HG02623 (cell line): ENCODE results near the gene PLEK2.
"Not testable (repeated sequence)": the region's sequence is repeated elsewhere in the genome, so short reads cannot be mapped to it uniquely, and the experiment has no call there.

ENCODE experiments used
- ATAC-seq: cut with Tn5 transposase; IDR thresholded peaks from one replicate; pipeline ENCODE4 v1.9.1; 2021; ENCODE audit warnings: moderate library complexity; ENCODE audit not compliant: unreplicated experiment

The PLEK2 gene

GRCh38 chr14:67429510-67430205, 17.7 kb upstream of the PLEK2 start:
- no peak for ATAC-seq

- no peak for ATAC-seq
These were observed 16.6 kb upstream of the PLEK2 start for GRCh38 chr14:67428501-67429031.

GRCh38 chr14:67426983-67427606, 15.1 kb upstream of the PLEK2 start:
- ATAC-seq = no peak

- no peak for ATAC-seq
These were observed 14.2 kb upstream of the PLEK2 start for GRCh38 chr14:67426161-67426560.

- no peak for ATAC-seq
These were observed 13.6 kb upstream of the PLEK2 start for GRCh38 chr14:67425608-67426007.

GRCh38 chr14:67424539-67424938, 12.6 kb upstream of the PLEK2 start:
- no peak for ATAC-seq

- ATAC-seq = no peak
These were observed 11.5 kb upstream of the PLEK2 start for GRCh38 chr14:67423424-67423823.

GRCh38 chr14:67421356-67422224, 9.6 kb upstream of the PLEK2 start:
- ATAC-seq = no peak

GRCh38 chr14:67420102-67420739, 8.3 kb upstream of the PLEK2 start:
- ATAC-seq = no peak

- ATAC-seq = no peak
These were observed 6.6 kb upstream of the PLEK2 start for GRCh38 chr14:67418401-67419191.

- ATAC-seq = no peak
These were observed 5.7 kb upstream of the PLEK2 start for GRCh38 chr14:67417633-67418032.

- no peak for ATAC-seq
These were observed 4.8 kb upstream of the PLEK2 start for GRCh38 chr14:67416810-67417209.

GRCh38 chr14:67416085-67416484, 4.1 kb upstream of the PLEK2 start:
- ATAC-seq = no peak

GRCh38 chr14:67415610-67416009, 3.6 kb upstream of the PLEK2 start:
- ATAC-seq = not testable (repeated sequence)

GRCh38 chr14:67413806-67414769, 2.1 kb upstream of the PLEK2 start:
- no peak for ATAC-seq

- no peak for ATAC-seq
These were observed 595 bp downstream of the PLEK2 start for GRCh38 chr14:67411370-67411769.

- ATAC-seq = no peak
These were observed 1.7 kb downstream of the PLEK2 start for GRCh38 chr14:67410313-67410712.

GRCh38 chr14:67409461-67409860, 2.5 kb downstream of the PLEK2 start:
- ATAC-seq = no peak
